Skeletal muscle cell (primary cell): ENCODE data around the gene FXN.
A peak's percentile ranks its signal among the peaks of the same experiment; 100 is the strongest.
"Not testable (repeated sequence)": the region's sequence is repeated elsewhere in the genome, so short reads cannot be mapped to it uniquely, and the experiment has no call there.

Experiments used
- DNase-seq: peaks from one replicate; pipeline ENCODE4 v3.0.0-alpha.2; 2010; ENCODE audit warnings: low read depth
- H3K4me3 ChIP-seq: 2 replicates; pipeline ENCODE4 v1.5.1; 2011; ENCODE audit warnings: low read depth, mild to moderate bottlenecking, control low read depth, low read length, moderate library complexity

FXN gene

GRCh38 chr9:69020301-69021145 is 15.0 kb upstream of the FXN start:
- DNase-seq, result no peak
- H3K4me3 ChIP-seq, result no peak overlapping the region

DNA sequence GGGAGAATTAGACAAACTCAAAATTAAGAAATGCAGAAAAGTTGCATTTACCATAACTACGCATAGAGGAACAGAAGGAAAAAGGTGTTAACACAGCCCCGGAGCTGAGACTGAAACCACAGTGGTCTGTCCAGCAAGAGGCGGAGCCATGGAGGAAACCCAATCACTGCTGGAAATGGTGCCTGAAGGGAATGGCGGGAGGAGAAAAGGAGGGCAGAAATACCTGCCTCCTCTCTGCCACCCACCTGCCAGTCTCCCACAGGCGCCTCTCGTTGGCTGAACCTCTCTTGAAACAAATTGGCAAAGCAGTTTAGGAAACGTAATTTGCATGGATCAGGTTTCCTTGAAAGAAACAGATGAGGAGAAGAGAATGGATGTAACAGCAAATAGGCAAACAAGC is 11.9 kb upstream of the FXN start:
- no peak for DNase-seq
- H3K4me3 ChIP-seq, result no peak overlapping the region

DNA sequence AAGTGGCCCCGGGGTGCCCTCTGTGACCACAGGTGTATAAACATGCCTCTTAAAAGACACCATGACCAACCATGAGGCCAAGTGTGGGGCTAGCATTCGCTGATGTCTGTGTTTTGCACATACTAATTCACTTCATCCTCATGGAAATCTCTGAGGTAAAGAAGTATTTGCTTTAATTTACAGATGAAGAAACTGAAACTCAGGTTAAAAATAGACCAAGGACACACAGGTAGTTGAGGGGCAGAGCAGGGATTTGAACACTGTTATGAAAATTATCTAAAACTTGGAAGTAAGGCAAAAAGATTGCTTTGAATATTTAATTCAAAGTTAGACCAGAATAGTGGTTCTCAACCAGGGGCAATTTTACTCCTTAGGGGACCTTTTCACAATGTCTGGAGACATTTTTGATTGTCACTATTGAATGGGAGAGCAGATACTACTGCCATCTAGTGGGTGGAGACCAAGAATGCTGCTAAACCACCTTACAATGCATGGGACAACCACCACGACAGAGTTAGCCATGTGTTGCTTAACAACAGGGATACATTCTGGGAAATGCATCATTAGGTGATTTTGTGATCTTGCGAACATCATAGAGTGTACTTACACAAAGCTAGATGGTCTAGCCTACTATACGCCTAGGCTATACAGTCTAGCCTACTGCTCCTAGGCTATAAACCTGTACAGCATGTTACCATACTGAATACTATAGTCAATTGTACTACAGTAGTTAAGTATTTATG is 8.0 kb upstream of the FXN start:
- H3K4me3 ChIP-seq, result no peak overlapping the region
- no peak for DNase-seq

DNA sequence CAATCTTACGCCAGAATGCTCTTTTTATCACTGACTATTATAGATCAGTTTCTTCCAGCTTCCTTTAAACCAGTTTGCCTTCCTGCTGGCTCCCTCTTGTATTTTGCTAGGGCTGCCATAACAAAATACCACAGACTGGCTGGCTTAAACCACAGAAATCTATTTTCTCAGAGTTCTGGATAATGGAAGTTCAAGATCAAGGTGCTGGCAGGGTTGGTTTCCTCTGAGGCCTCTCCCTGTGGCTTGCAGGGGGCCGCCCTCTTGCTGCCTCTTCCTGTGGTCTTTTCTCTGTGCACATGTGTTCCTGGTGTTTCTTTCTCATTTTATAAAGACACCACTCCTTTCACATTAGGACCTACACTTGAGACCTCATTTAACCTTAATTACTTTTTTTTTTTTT is 6.8 kb upstream of the FXN start:
- H3K4me3 ChIP-seq, result no peak overlapping the region
- no peak for DNase-seq

DNA sequence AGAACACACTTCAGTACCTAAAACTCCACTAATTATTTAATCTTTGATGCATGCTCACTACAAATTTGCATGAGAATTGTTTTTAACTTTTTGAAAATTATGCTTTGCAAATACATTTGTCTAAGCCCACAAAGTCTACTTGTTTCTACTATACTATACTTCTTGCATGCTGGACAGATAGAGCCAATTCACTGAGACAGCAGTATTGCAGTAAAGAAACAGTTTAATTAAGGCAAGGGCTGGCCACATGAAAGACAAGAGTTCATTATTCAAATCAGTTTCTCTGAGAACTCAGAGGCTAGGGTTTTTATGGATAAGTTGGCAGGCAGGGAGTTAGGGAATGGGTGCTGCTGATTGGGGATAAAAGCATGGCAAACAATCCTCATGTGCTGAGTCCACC is 6.0 kb upstream of the FXN start:
- no peak for DNase-seq
- H3K4me3 ChIP-seq, result no peak overlapping the region

DNA sequence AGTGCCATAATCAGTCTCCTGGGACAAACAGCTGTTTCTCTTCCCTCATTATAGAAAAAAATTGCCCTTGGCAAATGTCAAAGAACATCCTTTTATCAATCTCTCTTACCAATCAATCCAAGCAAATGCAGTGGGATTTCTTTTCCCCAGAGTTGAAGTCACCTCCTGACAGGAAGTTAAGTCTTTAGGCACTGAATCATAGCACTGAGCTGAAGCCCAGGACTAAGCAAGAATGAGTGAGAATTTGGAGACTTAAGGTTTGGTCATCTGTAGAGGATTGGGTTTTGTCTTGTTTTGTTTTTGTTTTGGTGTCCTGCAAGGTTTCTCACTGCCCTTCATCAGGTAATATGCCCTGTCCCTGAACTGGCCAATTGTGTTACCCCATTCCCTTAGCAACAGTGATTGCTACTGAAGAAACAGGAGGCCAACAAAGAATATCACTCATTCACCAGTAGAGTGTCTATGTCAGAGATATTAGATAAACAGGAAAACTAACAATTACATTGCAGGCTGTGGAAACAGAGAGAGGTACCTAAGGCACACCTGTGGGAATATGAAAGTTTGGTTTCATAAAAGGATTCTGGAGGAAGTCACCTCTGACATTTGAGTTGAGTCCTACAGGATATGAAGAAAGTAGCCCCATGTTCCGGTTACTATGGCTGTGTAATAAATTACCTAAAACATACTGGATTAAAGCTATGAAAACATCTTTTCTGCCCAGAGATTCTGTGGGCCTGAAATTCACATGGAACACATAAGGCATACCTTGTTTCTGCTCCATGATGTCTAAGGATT is 4.5 kb upstream of the FXN start:
- H3K4me3 ChIP-seq, result no peak overlapping the region
- no peak for DNase-seq

DNA sequence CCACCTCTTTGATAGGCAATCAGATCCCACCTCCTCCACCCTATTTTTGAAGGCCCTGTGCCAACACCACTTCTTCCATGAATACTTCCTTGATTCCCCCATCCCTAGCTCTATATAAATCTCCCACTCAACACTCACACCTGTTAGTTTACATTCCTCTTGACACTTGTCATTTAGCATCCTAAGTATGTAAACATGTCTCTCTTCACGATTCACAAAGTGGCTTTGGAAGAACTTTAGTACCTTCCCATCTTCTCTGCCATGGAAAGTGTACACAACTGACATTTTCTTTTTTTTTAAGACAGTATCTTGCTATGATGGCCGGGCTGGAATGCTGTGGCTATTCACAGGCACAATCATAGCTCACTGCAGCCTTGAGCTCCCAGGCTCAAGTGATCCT is 1.5 kb upstream of the FXN start:
- DNase-seq, result no peak

DNA sequence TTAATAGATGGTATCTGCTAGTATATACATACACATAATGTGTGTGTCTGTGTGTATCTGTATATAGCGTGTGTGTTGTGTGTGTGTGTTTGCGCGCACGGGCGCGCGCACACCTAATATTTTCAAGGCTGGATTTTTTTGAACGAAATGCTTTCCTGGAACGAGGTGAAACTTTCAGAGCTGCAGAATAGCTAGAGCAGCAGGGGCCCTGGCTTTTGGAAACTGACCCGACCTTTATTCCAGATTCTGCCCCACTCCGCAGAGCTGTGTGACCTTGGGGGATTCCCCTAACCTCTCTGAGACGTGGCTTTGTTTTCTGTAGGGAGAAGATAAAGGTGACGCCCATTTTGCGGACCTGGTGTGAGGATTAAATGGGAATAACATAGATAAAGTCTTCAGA is 757 bp downstream of the FXN start:
- DNase-seq, result no peak

More for the DNA sequence above, 1.5 kb upstream of the FXN start:
- H3K4me3 ChIP-seq, result no peak overlapping the region

DNA sequence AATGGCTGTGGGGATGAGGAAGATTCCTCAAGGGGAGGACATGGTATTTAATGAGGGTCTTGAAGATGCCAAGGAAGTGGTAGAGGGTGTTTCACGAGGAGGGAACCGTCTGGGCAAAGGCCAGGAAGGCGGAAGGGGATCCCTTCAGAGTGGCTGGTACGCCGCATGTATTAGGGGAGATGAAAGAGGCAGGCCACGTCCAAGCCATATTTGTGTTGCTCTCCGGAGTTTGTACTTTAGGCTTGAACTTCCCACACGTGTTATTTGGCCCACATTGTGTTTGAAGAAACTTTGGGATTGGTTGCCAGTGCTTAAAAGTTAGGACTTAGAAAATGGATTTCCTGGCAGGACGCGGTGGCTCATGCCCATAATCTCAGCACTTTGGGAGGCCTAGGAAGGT is 1.2 kb downstream of the FXN start:
- H3K4me3 ChIP-seq, result peak overlapping the region; percentile 73
- DNase-seq, result no peak

More for the DNA sequence above, 757 bp downstream of the FXN start:
- peak overlapping the region; percentile 73 for H3K4me3 ChIP-seq

- no peak for DNase-seq
- no peak overlapping the region for H3K4me3 ChIP-seq
Observed at GRCh38 chr9:69040646-69041045, 5.1 kb downstream of the FXN start.

DNA sequence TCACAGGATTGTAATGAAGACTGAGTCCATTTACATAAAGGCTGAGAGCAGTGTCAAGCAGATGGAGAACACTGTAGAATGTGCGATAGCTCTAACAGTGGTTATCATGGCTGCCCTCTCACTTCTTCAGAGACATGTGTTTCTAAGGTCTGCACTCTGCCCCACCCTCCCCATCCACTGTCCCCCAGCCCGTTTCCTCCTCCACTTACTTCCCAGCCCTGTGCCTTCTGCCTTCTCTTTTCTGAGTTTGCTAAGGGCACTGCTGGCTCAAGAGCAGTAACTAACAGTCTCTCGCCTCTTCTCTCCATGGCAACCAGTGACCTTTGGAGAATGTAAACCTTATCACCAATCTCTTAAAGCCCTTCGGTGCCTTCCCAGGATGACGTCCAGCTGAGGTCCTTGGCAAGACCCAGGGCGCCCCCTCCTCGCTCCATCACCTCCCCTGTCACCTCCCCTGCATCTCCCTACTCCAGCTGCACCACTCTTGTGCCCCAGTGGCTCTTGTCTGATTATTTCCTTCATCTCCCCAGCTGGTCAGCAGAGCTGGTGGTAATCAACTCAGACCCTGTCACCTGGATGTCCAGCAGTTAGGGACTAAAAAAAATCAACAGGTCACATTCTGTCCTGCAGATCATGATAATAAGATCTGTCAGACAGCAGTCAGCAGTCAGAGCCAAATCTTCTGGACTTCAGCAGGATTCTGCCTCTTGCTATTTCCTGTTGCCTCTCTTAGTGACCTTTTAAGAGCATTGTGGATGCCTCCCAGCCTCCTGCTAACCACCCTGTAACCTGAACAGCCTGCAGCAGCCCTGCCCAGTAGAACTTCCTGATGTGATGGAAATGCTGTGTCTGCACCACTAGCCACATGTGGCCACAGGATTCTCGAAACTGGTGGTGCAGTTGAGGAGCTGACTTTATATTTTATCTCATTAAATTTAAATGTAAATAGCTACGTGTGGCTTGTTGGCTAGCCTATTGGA is 9.0 kb downstream of the FXN start:
- H3K4me3 ChIP-seq, result no peak overlapping the region
- peak; percentile 29 for DNase-seq

GRCh38 chr9:69045821-69046220 is 10.3 kb downstream of the FXN start:
- no peak overlapping the region for H3K4me3 ChIP-seq

DNA sequence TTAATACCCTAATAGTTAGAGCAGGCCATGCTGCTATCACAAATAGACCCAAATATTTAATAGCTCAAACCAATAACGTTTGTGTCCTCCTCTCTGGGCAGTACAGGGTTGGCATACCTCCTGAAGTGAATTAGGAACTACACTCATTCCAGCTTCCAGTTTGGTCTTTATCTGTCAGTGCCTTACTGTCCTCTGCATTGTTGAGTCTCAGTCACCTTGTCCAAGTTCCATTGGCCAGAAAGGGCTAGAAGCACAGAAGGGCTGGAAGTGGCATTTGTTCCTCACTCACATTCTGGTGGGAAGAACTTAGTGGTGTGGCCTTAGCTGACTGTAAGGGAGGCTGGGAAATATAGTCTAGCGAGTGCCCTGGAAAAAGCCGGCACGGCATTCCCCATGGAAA is 11.2 kb downstream of the FXN start:
- no peak overlapping the region for H3K4me3 ChIP-seq
- no peak for DNase-seq

More at GRCh38 chr9:69045821-69046220, 10.3 kb downstream of the FXN start:
- no peak for DNase-seq

- DNase-seq, result no peak
- H3K4me3 ChIP-seq, result no peak overlapping the region
Observed at GRCh38 chr9:69047371-69047770, 11.8 kb downstream of the FXN start.

DNA sequence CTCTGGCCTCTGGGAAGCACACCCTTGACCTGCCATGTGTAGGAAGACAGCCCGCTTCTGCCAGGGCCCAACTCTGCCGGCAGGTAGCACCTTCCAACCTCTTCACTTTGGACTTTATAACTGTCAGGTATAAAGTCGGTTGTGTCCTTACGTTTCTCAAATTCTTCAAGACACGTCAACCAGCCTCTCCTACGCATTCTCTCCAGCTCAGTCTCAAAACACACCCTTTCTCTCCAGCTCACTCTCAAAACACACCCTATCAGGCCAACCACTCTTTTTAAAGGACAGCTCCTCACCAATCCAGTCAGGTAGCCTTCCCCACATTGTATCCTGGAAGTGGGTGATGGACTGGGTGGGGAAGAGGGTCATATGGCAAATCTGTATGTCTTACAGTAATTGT is 13.5 kb downstream of the FXN start:
- DNase-seq, result no peak
- no peak overlapping the region for H3K4me3 ChIP-seq

GRCh38 chr9:69050936-69051335 is 15.4 kb downstream of the FXN start:
- DNase-seq, H3K4me3 ChIP-seq: not testable (repeated sequence)

- H3K4me3 ChIP-seq, result no peak overlapping the region
- no peak for DNase-seq
Observed at GRCh38 chr9:69054989-69055388, 19.4 kb downstream of the FXN start.

GRCh38 chr9:69056191-69056815 is 20.8 kb downstream of the FXN start:
- DNase-seq, result no peak
- H3K4me3 ChIP-seq, result no peak overlapping the region

DNA sequence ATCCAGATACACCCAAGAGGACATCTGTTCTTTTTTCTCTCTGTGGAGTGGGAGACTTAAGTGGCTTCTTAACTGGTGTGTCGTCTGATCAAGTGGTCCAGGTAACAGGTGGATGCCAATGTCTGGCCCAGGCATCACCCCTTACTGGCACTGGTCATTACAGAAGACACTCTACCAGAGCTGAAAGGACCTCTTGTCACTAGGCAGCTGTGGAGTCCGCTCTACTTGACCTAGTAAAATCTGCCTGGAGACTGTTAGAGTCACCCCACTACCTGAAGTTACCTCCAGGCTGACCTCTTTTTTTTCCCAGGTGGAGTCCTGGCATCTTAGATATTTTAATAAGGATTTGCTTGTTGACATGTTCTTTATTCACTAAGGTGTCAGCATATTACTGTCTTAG is 22.5 kb downstream of the FXN start:
- DNase-seq, result no peak
- no peak overlapping the region for H3K4me3 ChIP-seq
